Stimulated activated CD4-positive, alpha-beta T cell treated with anti-CD3 and anti-CD28 coated beads, Interleukin-2, amount 100 ng/mL, for 4 hours (primary cell): ENCODE measurements around the gene BRF1.

Experiments
- DNase-seq: peaks from one replicate; pipeline ENCODE4 v3.0.0-alpha.2; 2020; ENCODE audit warnings: low read depth

Gene BRF1

DNA sequence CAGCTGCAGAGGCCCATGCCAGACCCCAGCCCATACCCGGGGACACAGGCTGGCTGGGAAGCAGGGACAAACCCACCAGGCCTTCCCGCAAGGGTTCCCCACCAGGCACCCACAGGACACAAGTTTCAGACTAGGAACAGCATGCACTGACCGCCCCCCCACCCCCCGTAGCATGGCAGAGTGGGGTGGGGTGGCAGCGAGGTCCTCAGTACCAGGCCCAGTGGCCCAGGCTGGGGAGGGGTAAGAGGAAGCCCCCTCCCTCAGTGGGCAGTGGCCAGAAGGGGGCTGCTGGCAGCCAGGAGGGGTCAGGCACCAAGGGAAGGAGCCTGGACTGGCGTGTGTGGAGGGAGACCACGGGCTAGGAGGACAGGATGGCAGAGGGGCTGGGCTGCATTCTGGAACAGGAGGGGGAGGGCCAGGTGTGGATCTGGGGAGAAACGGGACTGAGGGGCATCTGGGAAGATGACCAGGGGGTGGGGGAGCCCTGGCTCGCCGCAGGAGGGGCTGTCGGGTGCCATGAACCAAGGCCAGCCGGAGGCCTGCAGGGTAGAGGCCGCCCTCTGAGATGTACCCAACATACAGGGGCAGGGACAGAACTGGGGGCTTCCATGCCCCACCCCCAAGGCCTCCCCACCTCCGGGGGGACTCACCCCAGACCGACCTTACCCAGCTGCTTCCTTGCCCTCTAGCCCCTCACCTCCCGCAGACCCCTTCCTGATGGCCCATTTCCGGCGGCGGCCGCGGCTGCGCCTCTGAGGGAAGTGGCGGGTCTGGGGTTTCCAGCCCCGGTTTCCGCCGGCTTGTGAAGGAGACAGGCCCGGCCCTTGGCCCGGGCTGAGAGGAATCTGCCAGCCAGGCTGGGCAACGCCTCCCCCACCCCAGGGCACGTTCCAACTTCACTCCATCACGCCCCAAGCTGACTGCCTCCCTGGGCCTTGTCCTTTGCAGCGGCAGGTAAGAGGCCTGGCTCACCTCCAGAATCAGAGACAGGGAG, 126.6 kb downstream of the BRF1 start:
- no peak for DNase-seq

DNA sequence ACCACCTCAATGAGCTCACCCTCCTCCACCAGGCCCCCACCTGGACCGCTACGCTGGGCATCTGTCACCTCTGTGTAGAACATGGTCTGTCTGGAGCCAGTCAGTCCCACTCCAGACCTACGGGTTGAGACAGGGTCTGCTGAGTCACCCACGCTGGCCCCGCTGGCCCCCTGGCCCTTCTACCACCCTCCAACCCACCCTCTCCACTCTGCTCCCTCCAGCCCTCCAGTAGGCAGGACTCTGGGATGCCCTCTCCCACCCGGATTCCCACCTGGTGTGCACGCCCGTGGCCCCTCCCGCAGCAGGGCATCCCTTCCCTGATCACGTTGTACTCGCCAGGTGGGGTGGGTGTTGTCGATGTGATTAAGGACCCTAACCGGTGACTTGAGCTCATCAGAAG, 127.7 kb downstream of the BRF1 start:
- no peak for DNase-seq

DNA sequence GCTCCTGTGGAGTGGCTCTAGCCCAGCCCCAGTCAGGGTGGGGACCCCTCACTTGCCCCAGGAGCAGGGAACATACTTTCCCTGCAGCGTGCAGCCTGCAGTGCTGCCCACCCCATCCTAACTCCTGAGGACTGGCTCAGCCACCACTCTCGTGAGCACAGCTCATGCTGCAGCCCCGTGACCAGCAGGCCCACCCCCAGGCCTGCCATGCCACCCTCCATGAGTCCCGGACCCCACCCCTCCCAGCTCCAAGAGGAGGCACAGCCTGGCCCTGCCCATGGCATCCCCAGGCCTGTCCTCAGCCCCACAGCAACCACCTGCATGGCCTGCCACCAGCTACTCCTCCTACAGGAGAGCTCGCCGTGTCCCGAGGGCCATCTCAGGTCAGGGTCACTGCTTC, 128.3 kb downstream of the BRF1 start:
- no peak for DNase-seq

DNA sequence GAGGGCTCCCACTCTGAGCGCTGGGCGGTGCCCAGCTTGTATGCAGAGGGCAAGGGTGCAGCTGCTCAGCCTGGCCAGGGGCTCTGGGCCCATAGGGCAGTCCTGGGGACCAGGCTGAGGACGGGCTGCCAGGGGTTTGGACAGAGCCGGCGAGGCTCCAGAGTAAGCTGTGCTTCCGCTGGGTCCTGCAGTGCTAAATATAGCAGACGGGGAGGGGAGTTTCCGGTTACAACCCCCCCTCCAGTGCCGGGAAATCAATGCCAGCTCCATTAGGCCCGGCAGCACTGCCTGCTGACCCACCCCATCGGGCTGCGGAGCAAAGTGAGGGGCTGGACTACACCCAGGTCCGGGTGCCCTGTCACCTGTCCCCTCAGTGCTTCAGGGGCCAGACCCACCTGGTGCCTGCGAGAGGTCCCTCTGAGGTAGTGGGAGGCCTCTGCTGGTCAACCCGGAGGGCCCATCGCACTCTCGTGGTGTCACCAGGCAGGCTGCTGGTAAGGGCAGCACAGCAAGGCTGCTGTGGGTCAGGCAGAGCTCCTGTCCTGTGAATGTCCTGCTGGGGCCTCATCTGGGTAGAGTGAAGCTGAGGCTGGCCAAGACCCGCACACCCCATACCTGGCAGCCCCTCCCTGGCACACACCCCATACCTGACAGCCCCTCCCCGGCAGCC, 129.7 kb downstream of the BRF1 start:
- no peak for DNase-seq

DNA sequence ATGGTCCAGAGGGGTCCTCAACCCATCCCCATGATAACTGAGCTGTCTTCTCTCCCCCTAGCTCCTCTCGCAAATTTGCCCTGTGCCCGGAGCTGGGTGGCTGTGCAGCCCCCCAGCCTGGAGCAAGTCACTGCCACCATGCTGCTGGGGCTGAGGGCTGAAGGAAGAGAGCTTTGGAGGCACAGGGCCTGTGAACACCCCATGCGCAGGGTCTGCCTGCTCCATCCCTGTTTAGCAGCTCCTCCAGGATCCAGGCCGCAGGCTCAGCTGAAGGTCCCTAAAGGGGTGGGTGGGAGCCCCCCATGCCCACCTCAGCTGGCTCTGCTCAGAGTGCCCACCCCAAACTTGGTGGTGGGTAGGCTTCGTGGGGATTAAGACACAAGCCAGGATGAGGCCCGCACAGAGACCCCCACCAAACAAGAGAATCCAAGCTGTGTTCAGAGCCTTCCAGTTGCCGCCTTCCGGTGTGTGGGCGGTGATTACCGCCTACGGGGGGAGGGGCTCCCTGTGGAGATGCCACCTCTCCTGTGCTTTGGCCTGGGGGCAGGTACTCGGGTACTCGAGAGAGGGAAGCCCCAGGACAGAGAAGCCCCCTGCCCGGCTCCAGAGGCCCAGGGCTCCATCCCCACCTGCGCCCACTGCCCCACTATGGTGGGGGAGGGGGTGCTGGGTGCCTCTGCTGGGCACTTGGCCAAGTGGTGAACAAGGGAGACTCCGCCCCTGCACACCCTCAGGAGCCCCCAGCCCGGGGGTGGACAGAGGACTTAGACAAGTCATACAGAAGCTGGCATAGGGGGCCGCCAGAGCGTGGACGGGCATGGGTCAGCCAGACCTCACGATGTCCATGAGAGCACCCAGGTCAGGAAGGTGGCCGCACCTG, 130.8 kb downstream of the BRF1 start:
- no peak for DNase-seq

DNA sequence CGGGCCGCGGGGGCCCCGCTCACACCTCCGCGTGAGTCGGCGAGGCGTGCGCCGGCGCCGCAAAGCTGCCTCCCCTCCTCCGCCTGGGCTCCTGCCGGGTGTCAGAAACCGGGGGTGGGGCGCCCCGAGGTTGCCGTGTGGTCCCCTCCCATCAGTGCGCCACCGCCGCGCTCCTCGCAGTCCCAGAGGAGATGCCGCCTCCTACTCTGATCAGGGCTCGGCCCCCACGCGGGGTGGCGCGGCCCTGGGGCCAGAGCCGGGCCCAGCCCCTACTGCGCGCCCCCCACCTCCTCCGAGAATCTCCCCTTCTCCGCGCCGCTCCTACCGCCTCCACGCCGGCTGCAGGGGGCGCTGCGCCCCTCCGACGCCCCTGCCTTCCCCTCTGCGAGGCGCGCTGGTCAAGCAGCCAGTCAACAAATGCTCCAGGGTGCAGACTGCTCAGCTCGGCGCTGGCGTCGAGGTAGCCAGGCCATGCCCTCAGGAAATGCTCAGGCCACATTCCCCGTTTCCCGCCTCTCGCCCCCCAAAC, 131.8 kb downstream of the BRF1 start:
- DNase-seq = peak; percentile 49

DNA sequence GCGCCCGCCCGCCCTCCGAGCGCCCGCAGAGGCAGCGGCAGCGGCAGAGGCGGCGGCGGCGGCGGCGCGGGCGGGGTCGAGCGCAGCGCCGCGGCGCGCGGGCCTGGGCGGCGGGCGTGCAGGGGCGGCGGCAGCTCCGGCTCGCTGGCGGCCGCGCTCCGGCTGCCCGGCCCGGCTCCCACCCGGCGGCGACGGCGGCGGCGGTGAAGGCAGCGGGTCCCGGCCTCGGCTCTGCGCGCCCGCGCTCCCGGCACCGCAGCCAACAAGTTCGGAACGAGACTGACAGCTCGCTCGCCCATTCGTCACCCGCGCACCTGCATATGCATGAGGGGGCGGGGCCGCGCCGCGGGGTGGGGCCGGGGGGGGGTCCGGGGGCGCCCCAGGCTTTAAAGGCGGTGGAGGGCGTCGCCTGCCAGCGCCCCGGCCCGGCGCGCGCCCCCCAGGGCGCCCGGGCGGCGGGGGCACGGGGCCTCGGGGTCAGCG, 132.3 kb downstream of the BRF1 start, which contains the start of gene JAG2:
Gene JAG2 (minus strand): TSS at position 281 of the 483 bp plus-strand sequence. CDS start 356 bp downstream, outside the sequence.
- peak; percentile 53 for DNase-seq

DNA sequence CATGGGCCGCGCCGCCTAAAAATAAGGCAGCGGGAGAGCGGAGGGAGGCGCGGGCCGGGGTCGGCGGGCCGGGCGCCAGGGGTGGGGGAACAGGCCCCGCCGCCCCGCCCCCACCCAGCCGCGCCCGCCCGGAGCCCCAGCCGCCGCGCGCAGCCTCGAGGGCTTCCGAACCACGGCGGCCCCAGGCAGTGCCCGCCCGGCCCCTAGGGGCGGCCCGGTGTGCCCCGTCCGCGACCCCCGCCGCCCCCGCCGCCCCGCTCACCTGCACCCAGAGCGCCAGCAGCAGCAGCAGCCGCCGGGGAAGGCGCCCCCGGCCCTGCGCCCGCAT, 132.7 kb downstream of the BRF1 start:
- no peak for DNase-seq

DNA sequence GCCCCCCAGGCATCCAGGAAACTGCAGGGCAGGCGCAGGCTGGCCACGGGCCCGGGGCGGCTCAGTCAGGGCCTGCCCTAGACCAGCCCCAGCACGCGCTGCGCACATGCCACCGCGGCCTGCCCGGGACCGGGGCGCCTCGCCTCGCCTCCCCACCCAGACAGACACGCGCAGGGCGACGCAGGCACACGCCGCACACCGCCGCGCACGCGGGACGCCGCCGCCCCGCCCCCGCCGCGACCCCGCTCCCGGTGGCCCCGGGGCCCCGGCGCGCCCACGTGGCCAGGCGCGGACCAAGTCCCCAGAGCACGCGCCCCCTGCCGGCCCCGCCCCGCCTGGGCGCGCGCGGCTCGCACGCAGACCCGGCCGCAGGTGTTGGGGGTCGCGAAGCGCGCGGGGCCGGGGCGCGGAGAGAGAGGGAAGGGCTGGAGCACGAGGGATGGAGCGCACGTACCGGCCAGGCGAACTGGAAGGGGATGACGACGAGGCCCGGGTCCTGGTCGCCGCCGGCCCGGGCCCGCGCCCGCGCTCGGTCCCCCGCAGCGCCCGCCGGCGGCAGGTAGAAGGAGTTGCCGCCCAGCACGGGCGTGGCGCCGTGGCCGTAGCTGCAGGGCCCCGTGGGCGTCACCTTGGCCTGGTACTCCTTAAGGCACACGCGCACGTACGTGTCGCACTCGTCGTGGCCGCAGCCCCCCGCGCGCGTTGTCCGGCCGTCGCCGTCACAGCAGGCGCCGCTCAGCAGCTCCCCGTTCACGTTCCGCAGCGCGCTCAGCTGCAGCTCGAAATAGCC, 133.3 kb downstream of the BRF1 start:
- no peak for DNase-seq

DNA sequence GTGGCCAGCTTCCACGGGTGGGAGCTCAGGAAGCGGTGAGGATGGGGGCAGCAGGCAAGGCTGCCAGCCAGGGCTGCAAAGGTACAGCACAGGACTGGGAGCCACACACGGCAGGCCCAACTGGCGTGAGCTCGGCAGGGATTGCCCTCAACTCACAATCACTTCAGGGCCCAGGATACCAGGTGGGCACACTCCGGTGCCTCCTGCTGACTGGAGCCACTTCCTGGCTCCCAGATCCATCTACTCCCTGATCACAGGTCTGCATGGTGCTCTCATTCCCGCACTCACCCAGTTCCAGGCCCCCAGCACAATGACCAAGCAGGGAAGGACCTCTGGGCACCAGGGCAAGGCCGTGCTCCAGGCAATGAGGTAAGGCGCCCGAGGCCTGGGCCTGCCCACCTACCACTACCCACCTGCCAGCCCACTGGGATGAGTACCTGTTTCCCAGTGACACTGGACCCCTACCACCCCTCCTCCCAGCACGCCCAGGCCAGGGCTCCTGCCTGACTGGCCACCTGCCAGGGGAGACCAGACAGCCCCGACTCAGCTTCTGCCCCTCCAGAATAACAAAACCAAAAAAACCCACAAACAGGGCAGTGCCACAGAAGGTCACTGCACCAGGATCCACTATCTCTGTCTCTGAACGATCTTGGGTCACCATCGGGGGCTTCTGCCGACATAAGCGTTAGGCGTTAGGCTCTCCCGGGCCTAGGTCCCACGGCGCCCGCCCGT, 134.1 kb downstream of the BRF1 start:
- DNase-seq = no peak

DNA sequence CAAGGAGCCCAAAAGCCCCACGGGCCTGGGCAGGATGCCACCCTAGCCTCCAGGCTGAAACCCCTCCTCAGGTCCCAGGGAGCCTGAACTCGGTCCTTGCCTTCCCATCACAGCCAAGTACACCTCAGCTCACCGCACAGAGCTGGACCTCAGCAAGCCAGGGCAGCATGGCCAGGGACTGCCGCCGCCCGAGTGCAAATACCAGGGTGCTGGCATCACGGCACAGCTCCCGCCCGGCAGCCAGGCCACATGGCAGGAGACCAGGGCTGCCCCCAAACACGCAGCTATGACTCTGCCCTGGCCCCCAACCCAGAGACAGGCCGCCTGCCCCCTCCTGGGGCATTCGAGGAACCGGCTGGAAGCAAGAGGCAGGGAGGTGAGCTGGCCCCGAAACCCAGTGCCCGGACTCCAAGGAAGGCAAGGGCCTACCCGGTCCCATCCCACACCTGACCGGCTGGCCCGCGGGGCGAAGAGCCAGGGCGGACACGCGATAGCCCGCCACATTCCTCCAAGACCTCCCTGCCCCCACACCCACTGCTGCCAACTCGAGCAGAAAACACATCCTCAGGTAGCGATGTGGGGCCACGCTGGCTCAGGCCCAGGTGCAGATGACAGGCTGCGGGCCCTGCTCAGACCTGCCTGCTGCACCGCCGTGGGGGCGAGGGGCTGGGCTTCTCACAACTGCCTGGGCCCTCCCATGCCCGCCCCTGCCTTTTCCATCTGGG, 134.9 kb downstream of the BRF1 start:
- DNase-seq = no peak

DNA sequence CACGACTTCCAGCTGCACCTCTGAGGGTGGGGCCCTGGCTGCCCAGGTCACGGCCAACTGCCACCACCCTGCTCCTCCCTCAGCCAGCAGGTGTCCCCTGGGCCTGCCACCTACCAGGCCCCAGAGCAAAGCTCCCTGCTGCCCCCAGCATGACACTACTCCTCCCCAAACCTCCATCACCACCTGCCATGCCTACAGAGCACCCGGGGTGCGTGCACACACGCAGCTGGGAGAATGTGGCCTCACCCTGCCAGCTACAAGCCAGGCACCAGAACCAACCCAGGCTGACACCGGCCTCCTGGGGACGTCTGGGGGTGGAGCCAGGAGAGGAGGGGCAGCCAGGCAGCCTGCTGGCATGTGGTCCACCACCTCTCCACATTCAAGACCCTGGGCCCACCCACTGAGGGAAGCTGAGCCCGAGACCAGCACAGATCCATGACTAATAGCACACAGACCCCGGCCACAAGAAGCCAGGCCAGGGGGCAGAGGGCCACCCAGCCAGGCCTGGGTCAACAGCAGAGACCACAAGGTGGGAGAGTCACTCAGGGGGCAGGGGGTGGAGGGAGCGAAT, 135.6 kb downstream of the BRF1 start:
- no peak for DNase-seq

DNA sequence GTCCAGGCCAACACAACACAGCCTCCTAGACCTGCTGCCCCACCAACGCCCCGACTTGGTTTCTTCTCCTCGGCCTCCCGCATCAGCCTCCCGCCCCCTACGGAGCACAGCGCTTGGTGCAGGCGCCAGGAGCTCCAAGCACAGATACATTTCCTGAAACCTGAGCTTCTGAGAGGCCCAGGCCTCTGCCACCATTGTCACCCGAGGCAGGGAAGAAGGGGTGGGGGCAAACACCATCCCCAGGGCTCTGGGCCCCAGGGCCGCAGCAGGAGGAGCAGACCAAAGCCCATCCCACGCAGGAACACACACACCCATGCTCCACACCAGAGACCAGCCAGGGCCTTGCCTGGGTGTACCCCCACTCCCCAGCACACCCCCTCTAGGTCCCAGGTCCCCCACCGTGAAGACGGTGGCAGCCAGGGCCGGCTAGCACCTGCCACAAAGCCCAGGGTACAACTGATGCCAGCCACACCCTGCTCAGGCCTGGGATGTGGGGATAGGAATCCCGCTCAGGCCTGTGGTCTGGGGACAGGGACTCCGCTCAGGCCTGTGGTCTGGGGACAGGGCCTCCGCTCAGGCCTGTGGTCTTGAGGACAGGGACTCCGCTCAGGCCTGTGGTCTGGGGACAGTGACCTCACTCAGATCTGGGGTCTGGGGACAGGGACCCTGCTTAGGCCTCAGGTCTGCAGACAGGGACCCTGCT, 137.6 kb downstream of the BRF1 start:
- no peak for DNase-seq

DNA sequence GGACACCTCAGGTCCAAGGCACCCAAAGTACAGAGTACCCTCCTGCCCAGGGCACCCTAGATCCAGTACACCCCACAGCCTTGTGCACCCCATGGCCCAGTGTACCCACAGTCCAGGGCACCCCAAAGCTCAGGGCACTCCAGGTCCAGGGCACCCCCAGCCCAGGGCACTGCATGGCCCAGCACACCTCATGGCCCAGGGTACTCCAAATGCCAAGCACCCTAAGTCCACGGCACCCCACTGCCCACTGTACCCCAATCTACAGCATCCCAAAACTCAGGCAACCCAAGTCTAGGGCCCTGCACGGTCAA, 138.2 kb downstream of the BRF1 start:
- DNase-seq = no peak

DNA sequence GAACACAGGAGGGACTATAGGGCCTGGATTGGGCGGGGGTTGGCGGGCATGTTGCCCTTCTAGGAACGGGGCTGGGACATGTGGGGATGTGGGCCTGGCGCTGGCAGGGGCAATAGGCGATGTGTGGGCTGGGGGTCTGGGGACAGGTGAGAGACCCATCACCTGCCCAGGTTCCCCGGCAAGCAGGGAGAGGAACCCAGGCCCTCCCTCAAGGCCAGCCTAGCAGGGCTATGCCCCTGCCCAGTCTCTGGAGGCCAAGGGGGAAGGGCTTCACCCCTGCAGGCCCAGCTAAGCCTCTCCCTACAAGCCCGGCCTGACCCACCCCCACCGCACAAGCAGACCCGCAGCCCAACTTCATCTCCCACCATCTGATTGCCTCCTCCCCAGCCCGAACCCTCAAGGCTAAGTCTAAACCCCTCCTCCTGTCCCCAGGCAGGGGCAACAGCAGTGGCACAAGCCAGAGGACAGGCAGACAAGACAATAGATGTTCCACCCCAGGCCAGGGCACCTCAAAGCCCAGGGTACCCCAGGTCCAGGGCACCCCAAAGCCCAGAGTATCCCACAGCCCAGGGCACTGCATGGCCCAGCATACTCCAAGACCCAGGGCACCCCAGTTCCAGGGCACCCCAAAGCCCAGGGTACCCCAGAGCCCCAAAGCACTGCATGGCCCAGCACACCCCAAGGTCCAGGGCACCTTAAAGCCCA, 138.7 kb downstream of the BRF1 start:
- DNase-seq = no peak

DNA sequence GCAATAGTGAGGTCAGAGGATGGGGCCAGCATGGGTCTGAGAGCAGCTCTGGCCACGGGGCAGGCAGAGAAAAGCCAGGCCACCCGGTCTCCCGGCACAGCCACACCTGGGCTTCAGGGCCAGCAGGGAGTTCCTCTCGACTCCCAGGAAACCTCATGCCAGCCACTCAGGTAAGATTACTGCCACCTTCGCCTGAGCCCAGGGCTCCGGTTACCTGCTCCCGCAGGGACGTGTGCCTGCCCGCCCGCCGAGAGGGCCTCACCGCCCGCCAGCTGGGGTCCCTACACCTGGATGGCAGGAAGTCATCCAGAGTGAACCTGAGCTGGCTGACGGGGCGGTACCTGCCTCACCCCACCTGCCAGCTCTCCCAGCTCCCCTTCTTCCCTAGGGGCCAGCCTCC, 139.5 kb downstream of the BRF1 start:
- DNase-seq = no peak

DNA sequence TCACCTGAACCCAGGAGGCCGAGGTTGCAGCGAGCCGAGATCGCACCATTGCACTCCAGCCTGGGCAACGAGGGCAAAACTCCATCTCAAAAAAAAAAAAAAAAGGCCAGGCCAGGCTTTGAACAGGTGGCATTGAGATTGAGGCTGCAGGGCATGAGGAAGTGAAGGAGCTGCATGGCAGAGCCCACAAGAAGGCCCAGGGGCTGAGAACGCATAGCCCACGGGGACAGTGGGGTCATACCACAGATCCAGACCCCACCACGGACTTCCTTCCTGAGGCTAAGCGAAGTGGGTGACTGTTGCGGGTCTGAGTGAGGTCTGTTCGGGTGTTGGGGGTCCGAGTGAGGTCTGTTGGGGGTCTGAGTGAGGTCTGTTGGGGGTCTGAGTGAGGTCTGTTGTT, 140.0 kb downstream of the BRF1 start:
- no peak for DNase-seq

DNA sequence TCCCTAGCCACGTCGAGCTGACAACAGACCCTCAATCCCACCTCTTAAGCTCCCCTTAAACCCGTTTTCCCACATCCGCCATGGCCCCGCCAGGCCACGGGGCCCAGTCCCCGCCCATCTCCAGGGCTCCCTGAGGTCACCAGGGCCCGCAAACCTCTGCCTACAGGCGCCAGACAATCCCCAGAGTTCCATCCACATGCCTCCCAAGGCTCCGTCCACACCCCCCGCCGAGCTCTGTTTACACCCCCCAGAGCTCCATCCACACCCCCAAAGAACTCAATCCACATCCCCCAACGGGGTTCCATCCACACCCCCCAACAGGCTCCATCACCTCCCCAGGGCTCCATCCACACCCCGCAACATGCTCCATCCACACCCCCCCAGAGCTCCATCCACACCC, 141.5 kb downstream of the BRF1 start:
- no peak for DNase-seq
